ENCODE data around the gene SPACA6.
"Not testable (repeated sequence)": the region's sequence is repeated elsewhere in the genome, so short reads cannot be mapped to it uniquely, and the experiment has no call there.

SPACA6 gene, protein sequence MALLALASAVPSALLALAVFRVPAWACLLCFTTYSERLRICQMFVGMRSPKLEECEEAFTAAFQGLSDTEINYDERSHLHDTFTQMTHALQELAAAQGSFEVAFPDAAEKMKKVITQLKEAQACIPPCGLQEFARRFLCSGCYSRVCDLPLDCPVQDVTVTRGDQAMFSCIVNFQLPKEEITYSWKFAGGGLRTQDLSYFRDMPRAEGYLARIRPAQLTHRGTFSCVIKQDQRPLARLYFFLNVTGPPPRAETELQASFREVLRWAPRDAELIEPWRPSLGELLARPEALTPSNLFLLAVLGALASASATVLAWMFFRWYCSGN

DNA sequence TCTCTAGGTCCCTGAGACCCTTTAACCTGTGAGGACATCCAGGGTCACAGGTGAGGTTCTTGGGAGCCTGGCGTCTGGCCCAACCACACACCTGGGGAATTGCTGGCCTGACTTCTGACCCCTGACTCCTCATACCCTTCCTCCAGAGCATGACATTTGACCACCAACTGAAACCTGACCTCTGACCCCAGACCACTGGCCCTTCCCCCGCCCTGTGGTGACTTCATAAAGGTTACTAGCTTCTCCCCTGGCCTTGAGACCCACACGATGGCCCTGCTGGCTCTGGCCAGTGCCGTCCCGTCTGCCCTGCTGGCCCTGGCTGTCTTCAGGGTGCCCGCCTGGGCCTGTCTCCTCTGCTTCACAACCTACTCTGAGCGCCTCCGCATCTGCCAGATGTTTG, at the start of gene SPACA6:
SPACA6 (plus strand) TSS at position 71 of the 400 bp plus-strand sequence; CDS start at position 268, 197 bp downstream.
- no peak for DNase-seq (ENCODE audit: low read depth in 2 of 2)

DNA sequence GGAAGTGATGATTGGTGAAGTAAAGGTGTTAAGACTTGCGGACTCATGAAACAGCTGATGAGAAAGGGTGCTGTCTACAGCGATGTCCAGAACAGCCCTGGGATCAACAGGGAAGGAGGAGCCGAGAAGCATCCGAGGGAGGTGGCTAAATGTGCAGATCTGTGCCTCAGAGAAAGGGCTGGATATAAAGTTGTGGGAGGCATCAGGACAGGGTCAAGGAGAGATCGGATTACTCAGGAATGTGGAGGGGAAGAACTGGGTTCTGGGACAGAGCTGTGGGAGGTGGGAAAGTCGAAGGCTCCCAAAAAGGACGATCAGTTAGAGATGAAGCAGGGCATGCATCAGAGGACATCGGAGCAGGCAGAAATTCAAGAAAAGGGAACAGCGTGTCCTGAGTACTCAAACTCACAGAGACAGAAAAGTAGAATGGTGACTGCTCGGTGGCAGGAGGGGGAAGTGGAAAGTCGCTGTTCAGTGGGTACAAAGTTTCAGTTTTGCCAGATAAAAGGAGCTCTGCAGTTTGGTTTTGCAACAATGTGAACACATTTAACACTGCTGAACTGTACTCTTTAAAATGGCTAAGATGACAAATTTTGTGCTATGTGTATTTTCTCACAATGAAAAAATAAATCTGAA, 48.4 kb upstream of the SPACA6 start:
- no peak for DNase-seq (ENCODE audit: low read depth in 2 of 2)

- not testable (repeated sequence) for DNase-seq (ENCODE audit: low read depth in 2 of 2)
Observed at GRCh38 chr19:51646730-51647129, 46.4 kb upstream of the SPACA6 start, which contains the start of gene SIGLEC14. Gene SIGLEC14, minus strand, starts transcription at chr19:51646825. Its CDS starts 66 bp downstream, at chr19:51646759.

- no peak for DNase-seq (ENCODE audit: low read depth in 2 of 2)
Observed at GRCh38 chr19:51647318-51647717, 45.8 kb upstream of the SPACA6 start.

DNA sequence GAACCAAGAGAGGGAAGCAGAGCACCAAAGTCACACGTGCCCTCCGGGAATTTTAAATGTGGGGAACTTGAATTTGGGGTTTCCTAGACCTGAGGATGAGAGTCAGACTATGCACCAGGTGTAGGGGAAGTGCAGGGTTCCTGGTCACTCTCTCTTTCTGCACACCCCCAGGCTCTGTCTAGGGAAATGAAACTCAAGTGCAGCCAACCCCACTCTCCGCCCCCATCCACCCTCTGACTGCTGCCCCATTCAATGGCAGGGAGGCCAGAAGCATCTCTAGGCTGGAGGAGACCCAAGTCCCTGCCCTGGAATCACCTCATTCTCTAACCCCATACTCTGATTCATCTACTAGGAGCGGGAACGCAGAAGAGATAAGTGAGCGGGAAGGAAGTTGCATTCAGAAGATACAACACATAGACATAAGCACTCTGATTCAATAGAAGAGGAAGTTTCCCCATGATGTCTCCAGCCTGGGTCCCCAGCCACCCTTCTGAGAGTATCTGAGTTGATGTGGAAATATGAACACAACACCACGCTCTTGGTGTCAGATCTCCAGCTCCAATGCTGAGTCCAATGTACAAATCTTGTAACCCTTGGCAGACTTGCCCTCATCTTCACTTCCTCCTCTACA, 41.8 kb upstream of the SPACA6 start:
- DNase-seq (ENCODE audit: low read depth in 2 of 2), result no peak

DNA sequence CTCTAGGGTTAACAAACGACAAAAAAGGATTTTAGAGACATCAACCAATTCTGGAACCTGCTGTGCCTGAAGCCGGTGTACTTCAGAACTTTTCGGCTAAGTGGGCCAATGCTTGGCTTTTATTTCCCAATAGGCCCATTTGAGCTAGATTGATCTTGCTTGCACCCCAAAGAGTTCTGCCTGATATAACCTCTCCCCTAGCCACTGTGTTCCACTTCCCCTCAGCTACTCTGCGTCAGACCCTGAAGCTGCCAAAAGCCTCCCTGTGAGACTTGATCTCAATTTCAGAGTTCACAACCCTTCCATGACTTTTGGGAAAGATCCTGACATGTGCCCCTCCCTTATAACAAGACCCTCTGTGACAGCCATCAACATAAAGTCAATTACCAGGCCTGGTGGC, 40.9 kb upstream of the SPACA6 start:
- DNase-seq (ENCODE audit: low read depth in 2 of 2), result no peak

- no peak for DNase-seq (ENCODE audit: low read depth in 2 of 2)
Observed at GRCh38 chr19:51653162-51653561, 40.0 kb upstream of the SPACA6 start.

DNA sequence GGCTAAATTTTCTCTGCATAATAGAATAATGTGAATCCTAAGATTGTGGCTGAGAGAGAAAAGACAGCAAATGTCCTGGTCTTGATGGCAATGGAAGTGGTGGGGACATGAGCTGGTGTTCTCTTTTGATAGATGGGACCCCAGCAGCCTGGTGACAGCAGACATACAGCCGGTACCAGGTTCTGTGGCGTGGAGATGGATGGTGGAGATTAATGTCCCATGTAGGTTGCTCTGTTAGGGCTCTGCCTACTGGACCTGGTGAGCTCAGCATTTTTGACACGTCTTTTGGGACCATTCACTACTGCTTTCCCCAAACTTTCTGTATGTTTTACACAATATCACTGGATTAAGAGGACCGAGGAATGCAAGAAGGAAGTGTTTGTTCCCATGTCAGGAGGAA, 38.3 kb upstream of the SPACA6 start:
- no peak for DNase-seq (ENCODE audit: low read depth in 2 of 2)

DNA sequence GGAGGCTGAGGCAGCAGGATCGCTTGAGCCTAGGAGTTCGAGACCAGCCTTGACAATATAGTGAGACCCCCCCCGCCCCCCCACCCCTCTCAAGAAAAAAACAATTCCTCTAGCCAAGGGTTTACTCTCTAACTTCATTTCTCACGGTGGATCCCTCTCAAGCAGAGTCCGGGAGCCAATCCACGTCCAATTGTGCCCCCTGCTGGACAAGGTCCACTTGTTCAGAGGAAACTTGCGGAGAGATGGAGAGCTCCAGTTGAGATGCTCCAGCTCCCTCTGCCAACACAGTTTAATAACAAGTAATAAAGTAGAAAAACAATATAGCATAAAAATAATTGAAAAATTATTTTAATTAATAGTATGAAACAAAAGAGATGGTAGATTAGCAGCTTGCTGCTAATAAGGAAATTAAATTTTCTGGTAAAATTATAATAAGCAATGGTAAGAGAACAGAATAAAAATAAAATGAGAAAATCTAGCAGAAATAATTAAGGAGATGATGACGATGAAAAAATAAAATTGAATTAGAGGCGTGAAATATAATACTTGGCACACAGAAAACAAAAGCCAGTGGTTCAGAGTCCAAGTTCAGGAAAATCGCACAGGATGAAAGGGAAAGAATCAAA, 32.0 kb upstream of the SPACA6 start:
- DNase-seq (ENCODE audit: low read depth in 2 of 2), result peak; percentile 42

GRCh38 chr19:51663650-51664049, 29.5 kb upstream of the SPACA6 start:
- no peak for DNase-seq (ENCODE audit: low read depth in 2 of 2)

GRCh38 chr19:51664131-51664530, 29.0 kb upstream of the SPACA6 start:
- DNase-seq (ENCODE audit: low read depth in 2 of 2), result no peak

DNA sequence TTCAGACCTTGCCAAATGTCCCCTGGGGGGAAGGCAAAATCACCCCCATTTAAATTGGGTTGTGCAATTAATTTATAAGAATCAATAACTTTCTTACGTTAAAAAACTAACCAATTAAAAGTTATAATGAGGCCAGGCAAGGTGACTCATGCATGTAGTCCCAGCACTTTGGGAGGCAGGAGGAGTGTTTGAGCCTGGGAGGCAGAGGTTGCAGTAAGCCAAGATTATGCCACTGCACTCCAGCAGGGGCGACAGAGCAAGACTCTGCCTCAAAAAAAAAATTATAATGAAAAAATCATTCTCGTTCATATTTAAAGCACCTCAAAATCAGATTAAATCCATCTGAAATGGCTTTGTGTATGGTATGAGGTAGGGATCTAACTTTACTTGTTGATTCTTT, 28.1 kb upstream of the SPACA6 start:
- no peak for DNase-seq (ENCODE audit: low read depth in 2 of 2)

GRCh38 chr19:51668216-51668615, 24.9 kb upstream of the SPACA6 start:
- no peak for DNase-seq (ENCODE audit: low read depth in 2 of 2)

- not testable (repeated sequence) for DNase-seq (ENCODE audit: low read depth in 2 of 2)
Observed at GRCh38 chr19:51675911-51676565, 17.1 kb upstream of the SPACA6 start.

- DNase-seq (ENCODE audit: low read depth in 2 of 2), result no peak
Observed at GRCh38 chr19:51676566-51677083, 16.5 kb upstream of the SPACA6 start.

DNA sequence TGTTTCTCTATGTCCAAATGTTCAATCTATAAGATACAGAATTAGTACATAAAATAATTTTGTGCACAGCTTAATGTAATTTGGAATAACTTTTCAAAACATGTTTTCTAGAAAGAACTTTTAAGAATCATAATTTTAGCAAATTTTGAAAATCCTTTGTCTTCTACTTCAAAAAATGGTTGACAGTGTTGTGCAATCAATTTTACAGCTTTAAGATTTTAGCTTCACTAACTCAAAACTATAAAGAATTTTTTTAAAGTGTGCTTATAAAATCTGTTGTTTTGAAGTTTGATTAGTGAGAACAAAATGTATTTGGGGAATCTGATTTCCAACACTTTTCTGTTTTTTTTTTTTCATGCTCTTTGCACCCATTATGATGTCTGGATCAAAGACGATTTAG, 12.7 kb upstream of the SPACA6 start:
- no peak for DNase-seq (ENCODE audit: low read depth in 2 of 2)

GRCh38 chr19:51681286-51681941, 11.7 kb upstream of the SPACA6 start:
- DNase-seq (ENCODE audit: low read depth in 2 of 2), result no peak

DNA sequence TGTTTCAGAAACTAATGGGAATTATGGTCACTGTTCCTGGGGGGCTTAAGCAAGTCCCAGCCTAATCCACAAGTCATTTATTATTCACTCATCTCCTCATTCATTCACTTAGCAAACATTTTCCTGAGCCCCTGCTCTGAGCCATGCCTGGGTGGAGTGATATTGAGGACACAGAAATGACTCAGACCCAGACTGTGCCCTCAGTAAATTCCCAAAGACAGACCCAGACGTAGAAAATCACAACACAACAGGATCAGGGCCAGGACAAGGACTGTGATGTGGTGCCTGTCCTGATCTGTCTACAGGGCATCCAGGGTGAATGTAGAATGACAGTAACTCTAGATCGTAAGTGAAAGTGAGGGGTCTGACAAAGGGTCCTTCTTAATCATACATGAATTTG, 7.0 kb upstream of the SPACA6 start:
- DNase-seq (ENCODE audit: low read depth in 2 of 2), result no peak

- DNase-seq (ENCODE audit: low read depth in 2 of 2), result no peak
Observed at GRCh38 chr19:51687791-51688670, 5.1 kb upstream of the SPACA6 start.
